ENCODE measurements around the gene SPOCK2. TPM values are rescaled to one million over a fixed set of nuclear protein-coding genes. Genes with fewer than 3 reads are reported as not detected.

Gene SPOCK2
- total RNA-seq, 1 donor from 2014 or later: 8.6 TPM

GRCh38 chr10:72025832-72026231 is 62.5 kb downstream of the SPOCK2 start:
- intact Hi-C loops (cut with micrococcal nuclease): no loop called here
- no peak overlapping the region for H3K4me3 ChIP-seq
- DNase-seq: no peak
- H3K4me1 ChIP-seq: peaks cover 29% of the 10 kb centered on the region
- no peak overlapping the region for H3K27ac ChIP-seq (replicated peaks)
- TF ChIP-seq CTCF (IDR thresholded peaks at IDR 0.05; ENCODE audit: borderline replicate concordance): no peak
- no peaks in the 10 kb centered on the region for H3K9me3 ChIP-seq (replicated peaks)
- H3K36me3 ChIP-seq: no peaks in the 10 kb centered on the region
- no peaks in the 10 kb centered on the region for H3K27me3 ChIP-seq (ENCODE audit: low read depth)

GRCh38 chr10:72025400-72025799 is 63.0 kb downstream of the SPOCK2 start:
- TF ChIP-seq CTCF (IDR thresholded peaks at IDR 0.05; ENCODE audit: borderline replicate concordance): no peak
- Histone ChIP-seq H3K9me3 (replicated peaks) (no peaks in the 10 kb centered on the region), H3K27me3 (ENCODE audit: low read depth) (no peaks in the 10 kb centered on the region), H3K36me3 (no peaks in the 10 kb centered on the region), H3K27ac (replicated peaks) (no peak overlapping the region), H3K4me3 (no peak overlapping the region), H3K4me1 (peaks cover 27% of the 10 kb centered on the region)
- intact Hi-C loops (cut with micrococcal nuclease): no loop called here
- DNase-seq: no peak

DNA sequence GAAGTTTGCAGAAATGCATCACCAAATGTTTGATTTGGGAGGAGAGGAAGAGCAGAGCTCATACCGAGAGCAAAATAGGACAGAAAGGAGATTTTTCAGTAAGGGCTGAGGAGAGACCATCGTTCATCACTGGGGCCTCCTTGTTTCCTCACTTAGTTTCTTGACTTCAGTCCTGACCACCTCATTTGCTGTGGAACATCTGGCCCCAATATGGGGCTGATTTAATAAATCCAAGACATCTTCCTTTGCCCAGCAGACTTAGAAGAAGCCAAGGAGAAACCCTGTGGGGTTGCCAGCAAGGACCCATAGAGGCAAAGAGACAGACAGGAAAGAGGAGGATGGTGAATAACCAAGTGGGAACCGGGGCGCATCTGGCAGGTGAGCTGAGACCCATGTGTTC is 63.8 kb downstream of the SPOCK2 start:
- no peak for TF ChIP-seq CTCF (IDR thresholded peaks at IDR 0.05; ENCODE audit: borderline replicate concordance)
- Histone ChIP-seq H3K9me3 (replicated peaks) (no peaks in the 10 kb centered on the region), H3K4me3 (no peak overlapping the region), H3K27ac (replicated peaks) (no peak overlapping the region), H3K27me3 (ENCODE audit: low read depth) (no peaks in the 10 kb centered on the region), H3K36me3 (no peaks in the 10 kb centered on the region), H3K4me1 (peaks cover 19% of the 10 kb centered on the region)
- intact Hi-C loops (cut with micrococcal nuclease): no loop called here
- DNase-seq: no peak

GRCh38 chr10:72022228-72022627 is 66.1 kb downstream of the SPOCK2 start:
- no peaks in the 10 kb centered on the region for H3K9me3 ChIP-seq (replicated peaks)

GRCh38 chr10:72020914-72021809 is 67.2 kb downstream of the SPOCK2 start:
- H3K27me3 ChIP-seq (ENCODE audit: low read depth): no peaks in the 10 kb centered on the region
- no peak for TF ChIP-seq CTCF (IDR thresholded peaks at IDR 0.05; ENCODE audit: borderline replicate concordance)
- H3K4me1 ChIP-seq: peaks cover 34% of the 10 kb centered on the region
- no peaks in the 10 kb centered on the region for H3K36me3 ChIP-seq
- H3K4me3 ChIP-seq: no peak overlapping the region
- intact Hi-C loops (cut with micrococcal nuclease): no loop called here
- DNase-seq: no peak
- no peaks in the 10 kb centered on the region for H3K9me3 ChIP-seq (replicated peaks)
- no peak overlapping the region for H3K27ac ChIP-seq (replicated peaks)

More at GRCh38 chr10:72022228-72022627, 66.1 kb downstream of the SPOCK2 start:
- no peak for DNase-seq
- H3K4me1 ChIP-seq: peaks cover 23% of the 10 kb centered on the region
- no peaks in the 10 kb centered on the region for H3K27me3 ChIP-seq (ENCODE audit: low read depth)
- no peak overlapping the region for H3K27ac ChIP-seq (replicated peaks)
- no peaks in the 10 kb centered on the region for H3K36me3 ChIP-seq
- no peak overlapping the region for H3K4me3 ChIP-seq
- TF ChIP-seq CTCF (IDR thresholded peaks at IDR 0.05; ENCODE audit: borderline replicate concordance): no peak
- intact Hi-C loops (cut with micrococcal nuclease): no loop called here
